A549 (cell line): Measurements from ENCODE around the gene EPS15. TPM values are rescaled to one million over a fixed set of nuclear protein-coding genes. Genes with fewer than 3 reads are reported as not detected.

Source experiments
- ATAC-seq, 2 experiments: fragments of 200-7000 bp in 1 of 2; fragments of >200 bp in 1 of 2; cut with Nextera tagmentation in 1 of 2; cut with Tn5 transposase in 1 of 2; 3 replicates each; pipeline versions ENCODE4 v1.8.0 to v1.9.1; 2018 to 2020; ENCODE audit warnings: mild to moderate bottlenecking in 1 of 2, moderate library complexity in 1 of 2
- CTCF ChIA-PET: fragments of 300-600 bp; sonication (Branson Sonifier 250); formaldehyde crosslinking; extraction: SDS; loops from one replicate; lab custom pipeline; 2021; ENCODE audit warnings: antibody characterized with exemption, inconsistent platforms; lab: Yijun Ruan, JAX
- POLR2A ChIA-PET: fragments of 350-600 bp; formaldehyde crosslinking; extraction: SDS; loops from one replicate; lab custom pipeline; 2021; ENCODE audit warnings: antibody characterized with exemption, inconsistent platforms; lab: Yijun Ruan, JAX
- DNase-seq, 2 experiments: peaks; one replicate each; pipeline versions ENCODE4 v3.0.0 to v3.0.0-alpha.2; 2011 to 2016; ENCODE audit warnings: low read depth in 1 of 2, low spot score in 1 of 2
- FAIRE-seq: peaks from 2 replicates; lab custom pipeline; 2011; peaks lifted over from hg19 to GRCh38; lab: Jason Lieb, UNC
- H3K27ac ChIP-seq, 2 experiments: fragments of >200 bp; sonication (Bioruptor Twin); formaldehyde crosslinking; 3 replicates each; pipeline ENCODE4 v1.5.1; 2016 to 2017
- H3K4me1 ChIP-seq: fragments of >200 bp; sonication (Bioruptor Twin); formaldehyde crosslinking; 3 replicates; pipeline ENCODE4 v1.6.1; 2016
- H3K4me2 ChIP-seq: fragments of >200 bp; sonication (Bioruptor Twin); formaldehyde crosslinking; 3 replicates; pipeline ENCODE4 v1.6.1; 2016
- H3K4me3 ChIP-seq: fragments of >200 bp; sonication (Bioruptor Twin); formaldehyde crosslinking; 3 replicates; pipeline ENCODE4 v1.5.1; 2016
- H3K9me3 ChIP-seq: fragments of >200 bp; sonication (Bioruptor Twin); formaldehyde crosslinking; 3 replicates; pipeline ENCODE4 v1.6.1; 2016
- CBX8 ChIP-seq: fragments of 200-600 bp; sonication (generic); IDR thresholded peaks from 2 replicates; pipeline ENCODE4 v1.6.1; 2016
- CHD2 ChIP-seq: fragments of 150-350 bp; IDR thresholded peaks from 2 replicates; pipeline ENCODE4 v1.6.1; 2014; ENCODE audit warnings: low read length; ENCODE audit not compliant: partially characterized antibody
- HOXA7 ChIP-seq: fragments of 250-450 bp; sonication (Bioruptor Pico); IDR thresholded peaks from 2 replicates; pipeline ENCODE4 v1.5.0; 2020; ENCODE audit warnings: mild to moderate bottlenecking, moderate library complexity
- HOXB13 ChIP-seq: fragments of 250-450 bp; sonication (Bioruptor Pico); IDR thresholded peaks from 2 replicates; pipeline ENCODE4 v1.5.0; 2020; ENCODE audit warnings: low read depth, mild to moderate bottlenecking, moderate library complexity
- MYC ChIP-seq: IDR thresholded peaks from 2 replicates; pipeline ENCODE4 v1.6.1; 2012; ENCODE audit warnings: mild to moderate bottlenecking, inconsistent platforms, low read length, improper control_type of control experiment, borderline replicate concordance
- NR3C1 ChIP-seq: fragments of >200 bp; sonication (Bioruptor Twin); formaldehyde crosslinking; IDR thresholded peaks from 3 replicates; pipeline ENCODE4 v1.6.1; 2017
- PHF8 ChIP-seq: fragments of 200-600 bp; sonication (generic); IDR thresholded peaks from 2 replicates; pipeline ENCODE4 v1.6.1; 2016; ENCODE audit warnings: low read depth, mild to moderate bottlenecking, antibody characterized with exemption, moderate library complexity, borderline replicate concordance
- POLR2AphosphoS2 ChIP-seq: conservative IDR thresholded peaks from 2 replicates; pipeline ENCODE4 v1.6.1; 2012; ENCODE audit warnings: low read length, improper control_type of control experiment, inconsistent platforms
- RNF2 ChIP-seq: fragments of 200-600 bp; sonication (generic); IDR thresholded peaks from 2 replicates; pipeline ENCODE4 v1.6.1; 2016; ENCODE audit warnings: low read depth, mild to moderate bottlenecking, antibody characterized with exemption, moderate library complexity, borderline replicate concordance
- TP53 ChIP-seq: fragments of 250-450 bp; sonication (Bioruptor Pico); IDR thresholded peaks from 2 replicates; pipeline ENCODE4 v1.5.0; 2021; ENCODE audit warnings: mild to moderate bottlenecking, moderate library complexity
- ZSCAN20 ChIP-seq: fragments of 250-450 bp; sonication (Bioruptor Pico); IDR thresholded peaks from 2 replicates; pipeline ENCODE4 v1.8.0; 2022; ENCODE audit warnings: mild to moderate bottlenecking, moderate library complexity
- WGBS: methylation state at CpG from one replicate; pipeline ENCODE4 v1.1.6; 2017; ENCODE audit errors: missing lambda C conversion rate; 5-methylcytosine and 5-hydroxymethylcytosine counted together
- polyA plus RNA-seq, 4 experiments: library from polyadenylated mRNA; depleted of rRNA in 3 of 4; stranded (reverse); fragments of >200 nt; fragmentation: RNase III in 1 of 4; extraction: RNeasy Plus Mini Kit Qiagen cat#74134 plus additional on column Dnase treatment in 1 of 4; gene quantifications; 2 replicates in 3 of 4; 3 replicates in 1 of 4; pipeline ENCODE4 v1.2.3, GENCODE V29; 2011 to 2017
- TF ChIP-seq, protein P1 (sequence below): IDR thresholded peaks from 2 replicates; pipeline ENCODE4 v1.6.1; 2012
- TF ChIP-seq, protein P2 (sequence below): fragments of 450-650 bp; IDR thresholded peaks from 2 replicates; pipeline ENCODE4 v1.6.1; 2014; ENCODE audit warnings: antibody characterized with exemption
- TF ChIP-seq, protein P3 (sequence below): fragments of 150-350 bp; IDR thresholded peaks from 2 replicates; pipeline ENCODE4 v1.6.1; 2014; ENCODE audit warnings: low read depth, mild to moderate bottlenecking, low read length

Gene EPS15
- polyA plus RNA-seq, 2 of the 4 experiments (the other 2 are of a cell fraction), result 10.9 to 35.4 TPM

DNA sequence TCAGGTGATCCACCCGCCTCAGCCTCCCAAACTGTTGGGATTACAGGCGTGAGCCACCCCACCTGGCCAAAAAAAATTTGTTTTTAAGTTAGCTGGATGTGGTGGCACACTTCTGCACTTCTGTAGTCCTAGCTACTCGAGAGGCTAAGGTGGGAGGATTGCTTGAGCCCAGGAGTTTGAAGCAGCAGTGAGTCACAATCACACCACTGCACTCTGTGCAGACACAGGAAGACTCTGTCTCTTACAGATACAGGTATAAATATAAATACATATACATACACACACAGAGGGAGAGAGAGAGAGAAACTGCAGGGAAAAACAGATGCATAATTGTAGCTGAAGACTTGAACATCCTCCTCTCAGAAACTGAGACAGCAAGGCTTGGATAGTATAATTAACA, 34.8 kb upstream of the EPS15 start:
- POLR2A ChIA-PET, result no interaction called here
- Histone ChIP-seq H3K4me1 (peaks cover 13% of the 10 kb centered on the region), H3K4me3 (no peak overlapping the region), H3K4me2 (no peak overlapping the region), H3K9me3 (no peaks in the 10 kb centered on the region), H3K27ac (no peak overlapping the region)
- no peak for TF ChIP-seq MYC
- WGBS, result 65% methylated on average over 2 of the region's 3 CpGs
- DNase-seq, result no peak
- CTCF ChIA-PET, result interaction anchor here (3.2 kb wide), 1 partner anchor 19 kb away, joined by 9 read pairs; no protein-coding TSS in a partner anchor
- no peak for FAIRE-seq
- ATAC-seq, result no peak

DNA sequence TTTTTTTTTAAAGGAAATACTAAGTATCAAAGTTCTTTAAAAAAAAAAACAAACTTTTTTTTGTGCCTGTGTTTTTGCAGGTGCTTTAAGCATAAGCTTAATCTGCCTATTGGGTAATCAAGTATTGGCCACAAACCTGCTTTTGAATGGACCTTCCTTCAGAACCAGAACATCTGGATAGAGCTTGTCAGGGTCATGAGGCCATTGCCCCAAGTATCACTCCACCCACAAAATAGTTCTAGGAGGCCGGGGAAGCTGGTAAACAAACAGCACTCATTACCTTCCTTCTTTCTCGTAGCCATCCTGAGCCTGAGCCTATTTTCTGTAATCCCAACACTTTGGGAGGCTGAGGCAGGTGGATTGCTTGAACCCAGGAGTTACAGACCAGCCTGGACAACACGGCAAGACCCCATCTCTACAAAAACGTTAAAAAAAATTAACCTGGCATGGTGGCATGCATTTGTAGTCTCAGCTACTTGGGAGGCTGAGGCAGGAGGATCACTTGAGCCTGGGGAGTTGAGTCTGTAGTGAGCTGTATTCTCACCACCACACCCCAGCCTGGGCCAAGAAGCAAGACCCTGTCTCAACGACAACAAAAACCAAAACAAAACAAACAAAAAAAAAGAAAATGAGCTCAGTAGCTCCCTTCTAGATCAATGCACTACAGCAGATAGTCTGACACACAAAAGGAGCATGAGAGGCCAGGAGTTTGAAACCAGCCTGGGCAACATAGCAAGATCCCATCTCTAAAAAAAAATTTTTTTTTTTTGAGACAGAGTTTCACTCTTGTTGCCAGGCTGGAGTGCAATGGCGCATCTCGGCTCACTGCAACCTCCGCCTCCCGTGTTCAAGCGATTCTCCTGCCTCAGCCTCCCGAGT, 34.1 kb upstream of the EPS15 start:
- POLR2A ChIA-PET, result no interaction called here

DNA sequence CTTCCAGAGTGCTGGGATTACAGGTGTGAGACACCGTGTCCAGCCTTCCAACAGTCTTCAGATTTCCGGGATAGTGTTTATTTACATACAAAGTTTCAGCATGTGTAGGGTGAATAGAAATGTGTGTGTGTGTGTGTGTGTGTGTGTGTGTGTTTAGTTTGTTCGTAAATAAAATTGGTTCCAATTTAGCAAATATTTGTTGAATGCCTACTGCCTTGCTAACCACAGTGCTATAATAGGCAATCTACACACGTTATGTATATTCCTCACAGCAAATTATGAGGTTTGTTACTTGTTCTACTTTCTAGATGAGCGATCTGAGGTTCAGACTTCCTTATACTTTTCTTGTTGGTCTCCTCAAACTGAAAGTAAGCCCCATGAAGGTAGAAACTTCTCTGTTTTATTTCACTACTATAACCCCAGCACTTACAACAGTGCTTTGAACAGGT, 32.8 kb upstream of the EPS15 start:
- Histone ChIP-seq H3K4me2 (no peak overlapping the region), H3K4me3 (no peak overlapping the region), H3K9me3 (no peaks in the 10 kb centered on the region), H3K27ac (no peak overlapping the region), H3K4me1 (no peaks in the 10 kb centered on the region)
- no peak for DNase-seq
- FAIRE-seq, result no peak
- WGBS, result 51% methylated on average over 5 of the region's 5 CpGs
- CTCF ChIA-PET, result interaction anchor here (3.2 kb wide), 1 partner anchor 17 kb away, joined by 9 read pairs; no protein-coding TSS in a partner anchor
- TF ChIP-seq CHD2, result no peak
- TF ChIP-seq RNF2, result no peak
- no peak for TF ChIP-seq ZSCAN20
- TF ChIP-seq, protein P1, sequence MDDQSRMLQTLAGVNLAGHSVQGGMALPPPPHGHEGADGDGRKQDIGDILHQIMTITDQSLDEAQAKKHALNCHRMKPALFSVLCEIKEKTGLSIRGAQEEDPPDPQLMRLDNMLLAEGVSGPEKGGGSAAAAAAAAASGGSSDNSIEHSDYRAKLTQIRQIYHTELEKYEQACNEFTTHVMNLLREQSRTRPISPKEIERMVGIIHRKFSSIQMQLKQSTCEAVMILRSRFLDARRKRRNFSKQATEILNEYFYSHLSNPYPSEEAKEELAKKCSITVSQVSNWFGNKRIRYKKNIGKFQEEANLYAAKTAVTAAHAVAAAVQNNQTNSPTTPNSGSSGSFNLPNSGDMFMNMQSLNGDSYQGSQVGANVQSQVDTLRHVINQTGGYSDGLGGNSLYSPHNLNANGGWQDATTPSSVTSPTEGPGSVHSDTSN, result no peak
- no peak for TF ChIP-seq NR3C1
- no peak for TF ChIP-seq PHF8
- TF ChIP-seq, protein P2, sequence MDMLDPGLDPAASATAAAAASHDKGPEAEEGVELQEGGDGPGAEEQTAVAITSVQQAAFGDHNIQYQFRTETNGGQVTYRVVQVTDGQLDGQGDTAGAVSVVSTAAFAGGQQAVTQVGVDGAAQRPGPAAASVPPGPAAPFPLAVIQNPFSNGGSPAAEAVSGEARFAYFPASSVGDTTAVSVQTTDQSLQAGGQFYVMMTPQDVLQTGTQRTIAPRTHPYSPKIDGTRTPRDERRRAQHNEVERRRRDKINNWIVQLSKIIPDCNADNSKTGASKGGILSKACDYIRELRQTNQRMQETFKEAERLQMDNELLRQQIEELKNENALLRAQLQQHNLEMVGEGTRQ, result no peak
- no peak for TF ChIP-seq POLR2AphosphoS2
- no peak for ATAC-seq
- POLR2A ChIA-PET, result no interaction called here

More for the DNA sequence above, 34.1 kb upstream of the EPS15 start:
- Histone ChIP-seq H3K4me3 (no peak overlapping the region), H3K4me2 (no peak overlapping the region), H3K4me1 (peaks cover 6% of the 10 kb centered on the region; the same call in 2 of the 3 replicates), H3K9me3 (no peaks in the 10 kb centered on the region), H3K27ac (no peak overlapping the region)
- TF ChIP-seq, protein P2, result no peak
- TF ChIP-seq, protein P3, sequence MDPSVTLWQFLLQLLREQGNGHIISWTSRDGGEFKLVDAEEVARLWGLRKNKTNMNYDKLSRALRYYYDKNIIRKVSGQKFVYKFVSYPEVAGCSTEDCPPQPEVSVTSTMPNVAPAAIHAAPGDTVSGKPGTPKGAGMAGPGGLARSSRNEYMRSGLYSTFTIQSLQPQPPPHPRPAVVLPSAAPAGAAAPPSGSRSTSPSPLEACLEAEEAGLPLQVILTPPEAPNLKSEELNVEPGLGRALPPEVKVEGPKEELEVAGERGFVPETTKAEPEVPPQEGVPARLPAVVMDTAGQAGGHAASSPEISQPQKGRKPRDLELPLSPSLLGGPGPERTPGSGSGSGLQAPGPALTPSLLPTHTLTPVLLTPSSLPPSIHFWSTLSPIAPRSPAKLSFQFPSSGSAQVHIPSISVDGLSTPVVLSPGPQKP, result no peak
- TF ChIP-seq HOXA7 (CRISPR knock-in tag), result no peak
- TF ChIP-seq TP53 (CRISPR knock-in tag), result no peak
- no peak for TF ChIP-seq CBX8
- TF ChIP-seq HOXB13 (CRISPR knock-in tag), result no peak
- ATAC-seq (no peak), DNase-seq (no peak), FAIRE-seq (no peak)
- CTCF ChIA-PET, result interaction anchor here (0.6 to 3.2 kb wide), 2 partner anchors 18 to 123 kb away, joined by 3 to 9 read pairs; no protein-coding TSS in a partner anchor
- 83% methylated on average over 11 of the region's 11 CpGs for WGBS
